GM19467 (cell line): ENCODE measurements around the gene FIGLA.

ENCODE experiments used
- ATAC-seq: cut with Tn5 transposase; IDR thresholded peaks from one replicate; pipeline ENCODE4 v1.9.1; 2021; ENCODE audit warnings: mild to moderate bottlenecking, moderate library complexity; ENCODE audit not compliant: unreplicated experiment

The FIGLA gene

GRCh38 chr2:70790136-70790828, at the start of gene FIGLA:
Gene FIGLA (minus strand): TSS chr2:70790643. CDS start chr2:70790638, 5 bp downstream.
- no peak for ATAC-seq

GRCh38 chr2:70837980-70838925, 47.8 kb upstream of the FIGLA start:
- no peak for ATAC-seq

- no peak for ATAC-seq
Observed at GRCh38 chr2:70835643-70836042, 45.2 kb upstream of the FIGLA start, which contains the start of gene CD207. Gene CD207 (minus strand): TSS chr2:70835816. CDS start chr2:70835776, 40 bp downstream.

GRCh38 chr2:70834881-70835280, 44.4 kb upstream of the FIGLA start:
- no peak for ATAC-seq

- no peak for ATAC-seq
Observed at GRCh38 chr2:70834106-70834505, 43.7 kb upstream of the FIGLA start.

- no peak for ATAC-seq
Observed at GRCh38 chr2:70833246-70833645, 42.8 kb upstream of the FIGLA start.

GRCh38 chr2:70832386-70832785, 41.9 kb upstream of the FIGLA start:
- ATAC-seq: no peak

- ATAC-seq: no peak
Observed at GRCh38 chr2:70831861-70832260, 41.4 kb upstream of the FIGLA start.

GRCh38 chr2:70830366-70830765, 39.9 kb upstream of the FIGLA start:
- no peak for ATAC-seq

GRCh38 chr2:70829916-70830315, 39.5 kb upstream of the FIGLA start:
- no peak for ATAC-seq

GRCh38 chr2:70828914-70829824, 38.7 kb upstream of the FIGLA start:
- no peak for ATAC-seq

GRCh38 chr2:70828115-70828514, 37.7 kb upstream of the FIGLA start:
- ATAC-seq: no peak

GRCh38 chr2:70827388-70827787, 36.9 kb upstream of the FIGLA start:
- no peak for ATAC-seq

- no peak for ATAC-seq
Observed at GRCh38 chr2:70826696-70827350, 36.4 kb upstream of the FIGLA start.

GRCh38 chr2:70823249-70823648, 32.8 kb upstream of the FIGLA start:
- ATAC-seq: no peak

GRCh38 chr2:70822843-70823242, 32.4 kb upstream of the FIGLA start:
- ATAC-seq: no peak

GRCh38 chr2:70820499-70820898, 30.1 kb upstream of the FIGLA start, which contains the start of gene CLEC4F:
Gene CLEC4F (minus strand): TSS chr2:70820599. CDS start chr2:70820523, 76 bp downstream.
- ATAC-seq: no peak

GRCh38 chr2:70817284-70817954, 27.0 kb upstream of the FIGLA start:
- no peak for ATAC-seq

GRCh38 chr2:70816726-70817125, 26.3 kb upstream of the FIGLA start:
- ATAC-seq: no peak
